GM12865 (cell line): Measurements from ENCODE around the gene FAS.

Experiments used
- DNase-seq: peaks from one replicate; pipeline ENCODE4 v3.0.0; 2010; ENCODE audit warnings: low read depth
- H3K4me3 ChIP-seq: 2 replicates; pipeline ENCODE4 v1.5.1; 2011; ENCODE audit warnings: mild to moderate bottlenecking, low read depth, low read length, control low read depth
- TF ChIP-seq, protein P1 (sequence below): IDR thresholded peaks from 2 replicates; pipeline ENCODE4 v1.5.1; 2011; ENCODE audit warnings: low read length, control low read depth, low read depth, inconsistent platforms; ENCODE audit not compliant: insufficient read depth; ENCODE audit errors: missing control alignments

The FAS gene

DNA sequence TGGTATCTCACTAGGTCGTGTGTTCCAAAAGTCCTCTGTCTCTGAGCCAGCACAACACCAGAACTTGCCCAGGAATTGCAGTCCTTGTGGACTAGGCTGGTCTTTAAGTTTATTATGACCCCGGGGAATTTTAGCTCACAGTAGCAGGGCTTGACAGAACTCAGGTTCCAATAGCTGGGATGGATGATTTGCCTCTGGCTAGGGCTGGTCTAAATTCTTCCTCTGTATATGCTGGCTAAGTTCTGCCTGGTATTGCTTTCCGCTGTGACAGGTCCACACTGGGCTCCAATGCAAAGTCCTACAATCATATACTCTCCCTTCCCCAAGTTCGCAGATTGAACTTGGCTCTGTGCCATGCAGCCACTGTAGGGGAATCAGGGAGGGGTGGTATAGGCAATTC, 52.5 kb downstream of the FAS start:
- no peak overlapping the region for H3K4me3 ChIP-seq
- TF ChIP-seq, protein P1, sequence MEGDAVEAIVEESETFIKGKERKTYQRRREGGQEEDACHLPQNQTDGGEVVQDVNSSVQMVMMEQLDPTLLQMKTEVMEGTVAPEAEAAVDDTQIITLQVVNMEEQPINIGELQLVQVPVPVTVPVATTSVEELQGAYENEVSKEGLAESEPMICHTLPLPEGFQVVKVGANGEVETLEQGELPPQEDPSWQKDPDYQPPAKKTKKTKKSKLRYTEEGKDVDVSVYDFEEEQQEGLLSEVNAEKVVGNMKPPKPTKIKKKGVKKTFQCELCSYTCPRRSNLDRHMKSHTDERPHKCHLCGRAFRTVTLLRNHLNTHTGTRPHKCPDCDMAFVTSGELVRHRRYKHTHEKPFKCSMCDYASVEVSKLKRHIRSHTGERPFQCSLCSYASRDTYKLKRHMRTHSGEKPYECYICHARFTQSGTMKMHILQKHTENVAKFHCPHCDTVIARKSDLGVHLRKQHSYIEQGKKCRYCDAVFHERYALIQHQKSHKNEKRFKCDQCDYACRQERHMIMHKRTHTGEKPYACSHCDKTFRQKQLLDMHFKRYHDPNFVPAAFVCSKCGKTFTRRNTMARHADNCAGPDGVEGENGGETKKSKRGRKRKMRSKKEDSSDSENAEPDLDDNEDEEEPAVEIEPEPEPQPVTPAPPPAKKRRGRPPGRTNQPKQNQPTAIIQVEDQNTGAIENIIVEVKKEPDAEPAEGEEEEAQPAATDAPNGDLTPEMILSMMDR: no peak
- no peak for DNase-seq

GRCh38 chr10:89047397-89047796, 56.8 kb downstream of the FAS start:
- TF ChIP-seq, protein P1: no peak
- H3K4me3 ChIP-seq: no peak overlapping the region
- DNase-seq: no peak

GRCh38 chr10:89051593-89051992, 61.0 kb downstream of the FAS start:
- TF ChIP-seq, protein P1: no peak

GRCh38 chr10:89053555-89053954, 63.0 kb downstream of the FAS start:
- TF ChIP-seq, protein P1: no peak
- no peak for DNase-seq
- no peak overlapping the region for H3K4me3 ChIP-seq

More at GRCh38 chr10:89051593-89051992, 61.0 kb downstream of the FAS start:
- no peak overlapping the region for H3K4me3 ChIP-seq
- DNase-seq: no peak

- no peak overlapping the region for H3K4me3 ChIP-seq
- no peak for DNase-seq
- TF ChIP-seq, protein P1: no peak
Observed at GRCh38 chr10:89055159-89055558, 64.6 kb downstream of the FAS start.

GRCh38 chr10:89062861-89063260, 72.3 kb downstream of the FAS start:
- no peak for DNase-seq
- no peak overlapping the region for H3K4me3 ChIP-seq
- TF ChIP-seq, protein P1: no peak

- DNase-seq: no peak
- TF ChIP-seq, protein P1: no peak
- no peak overlapping the region for H3K4me3 ChIP-seq
Observed at GRCh38 chr10:89063465-89063864, 72.9 kb downstream of the FAS start.
